HG03280 (cell line): Measurements from ENCODE around the gene ATP8A1.
"Not testable (repeated sequence)": the region's sequence is repeated elsewhere in the genome, so short reads cannot be mapped to it uniquely, and the experiment has no call there.

Experiments
- ATAC-seq: cut with Tn5 transposase; IDR thresholded peaks from one replicate; pipeline ENCODE4 v1.9.1; 2021; ENCODE audit warnings: mild to moderate bottlenecking, moderate library complexity; ENCODE audit not compliant: unreplicated experiment

Gene ATP8A1

GRCh38 chr4:42377497-42377896 lies 279.4 kb downstream of the ATP8A1 start:
- ATAC-seq, result no peak

- ATAC-seq, result not testable (repeated sequence)
These were observed 284.6 kb downstream of the ATP8A1 start for GRCh38 chr4:42372303-42372702.

GRCh38 chr4:42371305-42372252 lies 285.3 kb downstream of the ATP8A1 start:
- ATAC-seq, result no peak

- ATAC-seq, result no peak
These were observed 287.4 kb downstream of the ATP8A1 start for GRCh38 chr4:42369489-42369888.

- ATAC-seq, result no peak
These were observed 289.9 kb downstream of the ATP8A1 start for GRCh38 chr4:42366959-42367358.

- no peak for ATAC-seq
These were observed 292.4 kb downstream of the ATP8A1 start for GRCh38 chr4:42364266-42365053.

- ATAC-seq, result no peak
These were observed 293.3 kb downstream of the ATP8A1 start for GRCh38 chr4:42363614-42364013.

- ATAC-seq, result no peak
These were observed 294.3 kb downstream of the ATP8A1 start for GRCh38 chr4:42362591-42362990.

- ATAC-seq, result no peak
These were observed 295.4 kb downstream of the ATP8A1 start for GRCh38 chr4:42361456-42361855.

- no peak for ATAC-seq
These were observed 296.6 kb downstream of the ATP8A1 start for GRCh38 chr4:42360256-42360669.

- no peak for ATAC-seq
These were observed 297.2 kb downstream of the ATP8A1 start for GRCh38 chr4:42359711-42360110.
